HepG2 (cell line): ENCODE data around the gene C9orf40. TPM values are rescaled to one million over a fixed set of nuclear protein-coding genes. Genes with fewer than 3 reads are reported as not detected.

ENCODE experiments used
- CAMTA2 ChIP-seq: sonication (generic); formaldehyde crosslinking; IDR thresholded peaks from 2 replicates; pipeline ENCODE4 v1.4.0; 2020; ENCODE audit warnings: mild to moderate bottlenecking, missing genetic modification reagents, borderline replicate concordance
- CBX5 ChIP-seq: sonication (generic); formaldehyde crosslinking; IDR thresholded peaks from 2 replicates; pipeline ENCODE4 v1.4.0; 2020; ENCODE audit warnings: missing genetic modification reagents, borderline replicate concordance
- EEA1 ChIP-seq: sonication (generic); formaldehyde crosslinking; IDR thresholded peaks from 2 replicates; pipeline ENCODE4 v1.5.1; 2020; ENCODE audit warnings: mild to moderate bottlenecking, missing genetic modification reagents, borderline replicate concordance
- KAT2B ChIP-seq: fragments of 150-350 bp; IDR thresholded peaks from 2 replicates; pipeline ENCODE4 v1.6.1; 2014; ENCODE audit warnings: low read depth, low read length, borderline replicate concordance
- KLF9 ChIP-seq: IDR thresholded peaks from 2 replicates; pipeline ENCODE4 v1.6.1; 2016; ENCODE audit warnings: low read depth
- NFE2 ChIP-seq: sonication (generic); formaldehyde crosslinking; IDR thresholded peaks from 2 replicates; pipeline ENCODE4 v1.4.0; 2020; ENCODE audit warnings: missing genetic modification reagents
- PHF21A ChIP-seq: sonication (generic); formaldehyde crosslinking; IDR thresholded peaks from 2 replicates; pipeline ENCODE4 v1.5.0; 2020; ENCODE audit warnings: mild to moderate bottlenecking, missing genetic modification reagents
- RBM22 ChIP-seq: fragments of 200-400 bp; formaldehyde crosslinking; optimal IDR thresholded peaks from 2 replicates; pipeline ENCODE3; 2017; ENCODE audit warnings: mild to moderate bottlenecking, low read length, moderate library complexity
- ZNF296 ChIP-seq: sonication (generic); formaldehyde crosslinking; conservative IDR thresholded peaks from 2 replicates; pipeline ENCODE4 v1.5.0; 2020; ENCODE audit warnings: mild to moderate bottlenecking, missing genetic modification reagents
- ZNF326 ChIP-seq: sonication (generic); formaldehyde crosslinking; IDR thresholded peaks from 2 replicates; pipeline ENCODE4 v1.4.0; 2020; ENCODE audit warnings: missing genetic modification reagents, borderline replicate concordance
- ZNF333 ChIP-seq: sonication (generic); formaldehyde crosslinking; IDR thresholded peaks from 2 replicates; pipeline ENCODE4 v1.4.0; 2020; ENCODE audit warnings: mild to moderate bottlenecking, missing genetic modification reagents, borderline replicate concordance
- ZNF891 ChIP-seq: sonication (generic); formaldehyde crosslinking; IDR thresholded peaks from 2 replicates; pipeline ENCODE4 v1.5.0; 2020; ENCODE audit warnings: mild to moderate bottlenecking, missing genetic modification reagents
- polyA plus RNA-seq, 8 experiments: library from polyadenylated mRNA; depleted of rRNA in 3 of 8; stranded (reverse) in 7 of 8; unstranded in 1 of 8; fragments of >200 nt; fragmentation: Illumina TruSeq in 4 of 8; extraction: Trizol in 4 of 8; gene quantifications; 2 replicates each; pipeline versions ENCODE4 v1.2.1 to v1.2.3, GENCODE V29; 2011 to 2016; ENCODE audit warnings: low read depth in 4 of 8, missing spikeins in 1 of 8, mixed read lengths in 1 of 8; ENCODE audit not compliant: insufficient read depth in 1 of 8
- total RNA-seq, 5 experiments: library from RNA; depleted of rRNA; stranded (reverse); fragments of >200 nt; fragmentation: Illumina TruSeq; extraction: Trizol; gene quantifications; 2 replicates each; pipeline ENCODE4 v1.2.3, GENCODE V29; 2016; ENCODE audit warnings: low read depth in 1 of 5
- TF ChIP-seq, protein P1 (sequence below): sonication (generic); formaldehyde crosslinking; IDR thresholded peaks from 2 replicates; pipeline ENCODE4 v1.5.0; 2020; ENCODE audit warnings: mild to moderate bottlenecking, missing genetic modification reagents, moderate library complexity
- TF ChIP-seq, protein P2 (sequence below): sonication (generic); formaldehyde crosslinking; IDR thresholded peaks from 2 replicates; pipeline ENCODE4 v1.4.0; 2020; ENCODE audit warnings: missing genetic modification reagents, borderline replicate concordance
- TF ChIP-seq, protein P3 (sequence below): sonication (generic); IDR thresholded peaks from 2 replicates; pipeline ENCODE4 v1.6.1; 2016; ENCODE audit warnings: low read depth, borderline replicate concordance
- TF ChIP-seq, protein P4 (sequence below): sonication (generic); formaldehyde crosslinking; IDR thresholded peaks from 2 replicates; pipeline ENCODE4 v1.8.0; 2022; ENCODE audit warnings: mild to moderate bottlenecking, missing genetic modification reagents, moderate library complexity
- TF ChIP-seq, protein P5 (sequence below): IDR thresholded peaks from 2 replicates; pipeline ENCODE4 v1.6.1; 2016
- TF ChIP-seq, protein P6 (sequence below): sonication (generic); formaldehyde crosslinking; conservative IDR thresholded peaks from 2 replicates; pipeline ENCODE4 v1.4.0; 2020; ENCODE audit warnings: missing genetic modification reagents
- TF ChIP-seq, protein P7 (sequence below), 2 experiments: sonication (generic) in 1 of 2; formaldehyde crosslinking in 1 of 2; IDR thresholded peaks; 2 replicates each; pipeline versions ENCODE4 v1.4.0 to v1.6.1; 2016 to 2020; ENCODE audit warnings: borderline replicate concordance in 1 of 2, low read depth in 1 of 2, mild to moderate bottlenecking in 1 of 2, missing genetic modification reagents in 1 of 2

C9orf40 gene
- total and polyA plus RNA-seq, 2 of the 13 experiments (the other 11 are each of a cell fraction or from before 2014, with no cell fraction given): 3.0 to 13.5 TPM

DNA sequence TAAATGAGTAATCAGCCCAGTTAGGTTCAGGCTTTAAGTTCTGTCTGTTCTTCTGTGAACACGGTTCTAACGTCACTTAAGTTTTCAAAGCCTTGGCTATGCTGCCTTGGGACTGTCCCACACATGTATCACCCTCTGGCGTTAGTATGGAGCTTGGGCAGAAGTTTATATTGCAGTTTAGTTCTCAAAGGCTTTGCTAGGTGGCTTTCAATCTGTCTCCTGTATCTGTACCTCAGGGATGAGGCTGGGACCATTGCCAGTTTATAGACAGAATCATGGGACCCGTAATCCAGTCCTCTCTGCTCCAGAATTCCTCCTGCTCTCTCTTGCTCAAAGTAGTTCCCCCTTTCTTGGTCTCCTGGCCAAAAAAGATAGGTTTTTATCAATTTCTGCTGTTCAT is 12.1 kb downstream of the C9orf40 start (continued):
- TF ChIP-seq ZNF326 (CRISPR knock-in tag): no peak
- no peak for TF ChIP-seq CBX5 (CRISPR knock-in tag)
- no peak for TF ChIP-seq EEA1 (CRISPR knock-in tag)
- TF ChIP-seq ZNF891 (CRISPR knock-in tag): no peak
- TF ChIP-seq CAMTA2: no peak
- TF ChIP-seq PHF21A (CRISPR knock-in tag): peak; percentile 30; the same call in 1 of the 2 replicates
- no peak for TF ChIP-seq ZNF296 (CRISPR knock-in tag)
- TF ChIP-seq, protein P1, sequence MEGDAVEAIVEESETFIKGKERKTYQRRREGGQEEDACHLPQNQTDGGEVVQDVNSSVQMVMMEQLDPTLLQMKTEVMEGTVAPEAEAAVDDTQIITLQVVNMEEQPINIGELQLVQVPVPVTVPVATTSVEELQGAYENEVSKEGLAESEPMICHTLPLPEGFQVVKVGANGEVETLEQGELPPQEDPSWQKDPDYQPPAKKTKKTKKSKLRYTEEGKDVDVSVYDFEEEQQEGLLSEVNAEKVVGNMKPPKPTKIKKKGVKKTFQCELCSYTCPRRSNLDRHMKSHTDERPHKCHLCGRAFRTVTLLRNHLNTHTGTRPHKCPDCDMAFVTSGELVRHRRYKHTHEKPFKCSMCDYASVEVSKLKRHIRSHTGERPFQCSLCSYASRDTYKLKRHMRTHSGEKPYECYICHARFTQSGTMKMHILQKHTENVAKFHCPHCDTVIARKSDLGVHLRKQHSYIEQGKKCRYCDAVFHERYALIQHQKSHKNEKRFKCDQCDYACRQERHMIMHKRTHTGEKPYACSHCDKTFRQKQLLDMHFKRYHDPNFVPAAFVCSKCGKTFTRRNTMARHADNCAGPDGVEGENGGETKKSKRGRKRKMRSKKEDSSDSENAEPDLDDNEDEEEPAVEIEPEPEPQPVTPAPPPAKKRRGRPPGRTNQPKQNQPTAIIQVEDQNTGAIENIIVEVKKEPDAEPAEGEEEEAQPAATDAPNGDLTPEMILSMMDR (CRISPR knock-in tag): peak; percentile 76
- no peak for TF ChIP-seq ZNF333
- TF ChIP-seq, protein P2, sequence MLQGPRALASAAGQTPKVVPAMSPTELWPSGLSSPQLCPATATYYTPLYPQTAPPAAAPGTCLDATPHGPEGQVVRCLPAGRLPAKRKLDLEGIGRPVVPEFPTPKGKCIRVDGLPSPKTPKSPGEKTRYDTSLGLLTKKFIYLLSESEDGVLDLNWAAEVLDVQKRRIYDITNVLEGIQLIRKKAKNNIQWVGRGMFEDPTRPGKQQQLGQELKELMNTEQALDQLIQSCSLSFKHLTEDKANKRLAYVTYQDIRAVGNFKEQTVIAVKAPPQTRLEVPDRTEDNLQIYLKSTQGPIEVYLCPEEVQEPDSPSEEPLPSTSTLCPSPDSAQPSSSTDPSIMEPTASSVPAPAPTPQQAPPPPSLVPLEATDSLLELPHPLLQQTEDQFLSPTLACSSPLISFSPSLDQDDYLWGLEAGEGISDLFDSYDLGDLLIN (CRISPR knock-in tag): no peak
- TF ChIP-seq KLF9: no peak
- TF ChIP-seq, protein P3, sequence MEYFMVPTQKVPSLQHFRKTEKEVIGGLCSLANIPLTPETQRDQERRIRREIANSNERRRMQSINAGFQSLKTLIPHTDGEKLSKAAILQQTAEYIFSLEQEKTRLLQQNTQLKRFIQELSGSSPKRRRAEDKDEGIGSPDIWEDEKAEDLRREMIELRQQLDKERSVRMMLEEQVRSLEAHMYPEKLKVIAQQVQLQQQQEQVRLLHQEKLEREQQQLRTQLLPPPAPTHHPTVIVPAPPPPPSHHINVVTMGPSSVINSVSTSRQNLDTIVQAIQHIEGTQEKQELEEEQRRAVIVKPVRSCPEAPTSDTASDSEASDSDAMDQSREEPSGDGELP: no peak
- no peak for TF ChIP-seq NFE2 (CRISPR knock-in tag)
- TF ChIP-seq, protein P4, sequence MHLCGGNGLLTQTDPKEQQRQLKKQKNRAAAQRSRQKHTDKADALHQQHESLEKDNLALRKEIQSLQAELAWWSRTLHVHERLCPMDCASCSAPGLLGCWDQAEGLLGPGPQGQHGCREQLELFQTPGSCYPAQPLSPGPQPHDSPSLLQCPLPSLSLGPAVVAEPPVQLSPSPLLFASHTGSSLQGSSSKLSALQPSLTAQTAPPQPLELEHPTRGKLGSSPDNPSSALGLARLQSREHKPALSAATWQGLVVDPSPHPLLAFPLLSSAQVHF (CRISPR knock-in tag): no peak
- TF ChIP-seq, protein P5, sequence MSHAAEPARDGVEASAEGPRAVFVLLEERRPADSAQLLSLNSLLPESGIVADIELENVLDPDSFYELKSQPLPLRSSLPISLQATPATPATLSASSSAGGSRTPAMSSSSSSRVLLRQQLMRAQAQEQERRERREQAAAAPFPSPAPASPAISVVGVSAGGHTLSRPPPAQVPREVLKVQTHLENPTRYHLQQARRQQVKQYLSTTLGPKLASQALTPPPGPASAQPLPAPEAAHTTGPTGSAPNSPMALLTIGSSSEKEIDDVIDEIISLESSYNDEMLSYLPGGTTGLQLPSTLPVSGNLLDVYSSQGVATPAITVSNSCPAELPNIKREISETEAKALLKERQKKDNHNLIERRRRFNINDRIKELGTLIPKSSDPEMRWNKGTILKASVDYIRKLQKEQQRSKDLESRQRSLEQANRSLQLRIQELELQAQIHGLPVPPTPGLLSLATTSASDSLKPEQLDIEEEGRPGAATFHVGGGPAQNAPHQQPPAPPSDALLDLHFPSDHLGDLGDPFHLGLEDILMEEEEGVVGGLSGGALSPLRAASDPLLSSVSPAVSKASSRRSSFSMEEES: no peak
- no peak for TF ChIP-seq KAT2B
- no peak for TF ChIP-seq RBM22
- TF ChIP-seq, protein P6, sequence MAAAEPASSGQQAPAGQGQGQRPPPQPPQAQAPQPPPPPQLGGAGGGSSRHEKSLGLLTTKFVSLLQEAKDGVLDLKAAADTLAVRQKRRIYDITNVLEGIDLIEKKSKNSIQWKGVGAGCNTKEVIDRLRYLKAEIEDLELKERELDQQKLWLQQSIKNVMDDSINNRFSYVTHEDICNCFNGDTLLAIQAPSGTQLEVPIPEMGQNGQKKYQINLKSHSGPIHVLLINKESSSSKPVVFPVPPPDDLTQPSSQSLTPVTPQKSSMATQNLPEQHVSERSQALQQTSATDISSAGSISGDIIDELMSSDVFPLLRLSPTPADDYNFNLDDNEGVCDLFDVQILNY: no peak
- TF ChIP-seq, protein P7, sequence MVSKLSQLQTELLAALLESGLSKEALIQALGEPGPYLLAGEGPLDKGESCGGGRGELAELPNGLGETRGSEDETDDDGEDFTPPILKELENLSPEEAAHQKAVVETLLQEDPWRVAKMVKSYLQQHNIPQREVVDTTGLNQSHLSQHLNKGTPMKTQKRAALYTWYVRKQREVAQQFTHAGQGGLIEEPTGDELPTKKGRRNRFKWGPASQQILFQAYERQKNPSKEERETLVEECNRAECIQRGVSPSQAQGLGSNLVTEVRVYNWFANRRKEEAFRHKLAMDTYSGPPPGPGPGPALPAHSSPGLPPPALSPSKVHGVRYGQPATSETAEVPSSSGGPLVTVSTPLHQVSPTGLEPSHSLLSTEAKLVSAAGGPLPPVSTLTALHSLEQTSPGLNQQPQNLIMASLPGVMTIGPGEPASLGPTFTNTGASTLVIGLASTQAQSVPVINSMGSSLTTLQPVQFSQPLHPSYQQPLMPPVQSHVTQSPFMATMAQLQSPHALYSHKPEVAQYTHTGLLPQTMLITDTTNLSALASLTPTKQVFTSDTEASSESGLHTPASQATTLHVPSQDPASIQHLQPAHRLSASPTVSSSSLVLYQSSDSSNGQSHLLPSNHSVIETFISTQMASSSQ (IDR thresholded peaks at IDR 0.05; ENCODE audit: low read depth): no peak
- TF ChIP-seq, protein P7 (CRISPR knock-in tag; IDR thresholded peaks at IDR 0.05; ENCODE audit: borderline replicate concordance): no peak
